CD8-positive, alpha-beta memory T cell (primary cell): ENCODE data around the gene PRKAB2. TPM values are rescaled to one million over a fixed set of nuclear protein-coding genes. Genes with fewer than 3 reads are reported as not detected.

Experiments used
- CTCF ChIA-PET: fragments of 350-600 bp; sonication (Branson Sonifier 250); formaldehyde crosslinking; loops from one replicate; lab custom pipeline; 2021; ENCODE audit warnings: antibody characterized with exemption; lab: Charles Lee
- POLR2A ChIA-PET: fragments of 350-600 bp; sonication (Branson Sonifier 250); formaldehyde crosslinking; loops from one replicate; lab custom pipeline; 2021; ENCODE audit warnings: antibody characterized with exemption; lab: Charles Lee
- DNase-seq, 5 donors: peaks; one replicate each; pipeline versions ENCODE4 v3.0.0 to v3.0.0-alpha.2; 2020 to 2022; ENCODE audit warnings: mixed read lengths in 1 of 5
- H3K27ac ChIP-seq: one replicate; pipeline ENCODE4 v1.7.0; 2013; ENCODE audit warnings: low read depth, mild to moderate bottlenecking, low read length, moderate library complexity
- H3K27me3 ChIP-seq: 2 replicates; pipeline ENCODE4 v1.7.0; 2013; ENCODE audit warnings: low read length, mild to moderate bottlenecking; ENCODE audit not compliant: insufficient read depth, poor library complexity, severe bottlenecking
- H3K36me3 ChIP-seq: 2 replicates; pipeline ENCODE4 v1.7.0; 2013; ENCODE audit warnings: mild to moderate bottlenecking, low read length, moderate library complexity; ENCODE audit not compliant: insufficient read depth
- H3K4me1 ChIP-seq: 2 replicates; pipeline ENCODE4 v1.7.0; 2013; ENCODE audit warnings: mild to moderate bottlenecking, low read length, moderate library complexity; ENCODE audit not compliant: insufficient read depth
- H3K4me3 ChIP-seq: 2 replicates; pipeline ENCODE4 v1.7.0; 2013; ENCODE audit warnings: mild to moderate bottlenecking, low read length
- H3K9me3 ChIP-seq: 2 replicates; pipeline ENCODE4 v1.7.0; 2013; ENCODE audit warnings: mild to moderate bottlenecking, low read length
- H3K27ac Mint-ChIP-seq, 8 donors: one replicate each; pipeline ENCODE4 v1.8.0; 2020 to 2021; ENCODE audit warnings: mixed read lengths in 8 of 8, mild to moderate bottlenecking in 6 of 8, inconsistent platforms in 3 of 8, moderate library complexity in 3 of 8
- H3K27me3 Mint-ChIP-seq, 2 donors: one replicate each; pipeline ENCODE4 v1.8.0; 2020 to 2021; ENCODE audit warnings: mixed read lengths in 2 of 2, mild to moderate bottlenecking in 1 of 2, moderate library complexity in 1 of 2
- H3K36me3 Mint-ChIP-seq, 3 donors: one replicate each; pipeline ENCODE4 v1.8.0; 2020 to 2021; ENCODE audit warnings: mixed read lengths in 3 of 3, inconsistent platforms in 1 of 3, mild to moderate bottlenecking in 1 of 3
- H3K4me1 Mint-ChIP-seq, 3 donors: one replicate each; pipeline ENCODE4 v1.8.0; 2020 to 2021; ENCODE audit warnings: mixed read lengths in 3 of 3, inconsistent platforms in 1 of 3, mild to moderate bottlenecking in 1 of 3
- H3K4me3 Mint-ChIP-seq, 7 donors: one replicate each; pipeline ENCODE4 v1.8.0; 2020 to 2021; ENCODE audit warnings: mixed read lengths in 7 of 7, mild to moderate bottlenecking in 6 of 7, moderate library complexity in 4 of 7, inconsistent platforms in 2 of 7
- H3K9me3 Mint-ChIP-seq, 5 donors: one replicate each; pipeline ENCODE4 v1.8.0; 2020 to 2022; ENCODE audit warnings: mixed read lengths in 5 of 5, mild to moderate bottlenecking in 3 of 5, moderate library complexity in 2 of 5, inconsistent platforms in 1 of 5
- polyA plus RNA-seq: library from polyadenylated mRNA; unstranded; fragments of 300-500 nt; fragmentation: Illumina TruSeq; gene quantifications from one replicate; pipeline ENCODE4 v1.2.3, GENCODE V29; 2021
- total RNA-seq, 2 experiments: library from RNA; stranded (reverse); gene quantifications; one replicate each; pipeline ENCODE4 v1.2.3, GENCODE V29; 2021

PRKAB2 gene, protein sequence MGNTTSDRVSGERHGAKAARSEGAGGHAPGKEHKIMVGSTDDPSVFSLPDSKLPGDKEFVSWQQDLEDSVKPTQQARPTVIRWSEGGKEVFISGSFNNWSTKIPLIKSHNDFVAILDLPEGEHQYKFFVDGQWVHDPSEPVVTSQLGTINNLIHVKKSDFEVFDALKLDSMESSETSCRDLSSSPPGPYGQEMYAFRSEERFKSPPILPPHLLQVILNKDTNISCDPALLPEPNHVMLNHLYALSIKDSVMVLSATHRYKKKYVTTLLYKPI
- total RNA-seq (1 to 10 TPM; 7.3 to 8.5 TPM), polyA plus RNA-seq (2.2 TPM)

DNA sequence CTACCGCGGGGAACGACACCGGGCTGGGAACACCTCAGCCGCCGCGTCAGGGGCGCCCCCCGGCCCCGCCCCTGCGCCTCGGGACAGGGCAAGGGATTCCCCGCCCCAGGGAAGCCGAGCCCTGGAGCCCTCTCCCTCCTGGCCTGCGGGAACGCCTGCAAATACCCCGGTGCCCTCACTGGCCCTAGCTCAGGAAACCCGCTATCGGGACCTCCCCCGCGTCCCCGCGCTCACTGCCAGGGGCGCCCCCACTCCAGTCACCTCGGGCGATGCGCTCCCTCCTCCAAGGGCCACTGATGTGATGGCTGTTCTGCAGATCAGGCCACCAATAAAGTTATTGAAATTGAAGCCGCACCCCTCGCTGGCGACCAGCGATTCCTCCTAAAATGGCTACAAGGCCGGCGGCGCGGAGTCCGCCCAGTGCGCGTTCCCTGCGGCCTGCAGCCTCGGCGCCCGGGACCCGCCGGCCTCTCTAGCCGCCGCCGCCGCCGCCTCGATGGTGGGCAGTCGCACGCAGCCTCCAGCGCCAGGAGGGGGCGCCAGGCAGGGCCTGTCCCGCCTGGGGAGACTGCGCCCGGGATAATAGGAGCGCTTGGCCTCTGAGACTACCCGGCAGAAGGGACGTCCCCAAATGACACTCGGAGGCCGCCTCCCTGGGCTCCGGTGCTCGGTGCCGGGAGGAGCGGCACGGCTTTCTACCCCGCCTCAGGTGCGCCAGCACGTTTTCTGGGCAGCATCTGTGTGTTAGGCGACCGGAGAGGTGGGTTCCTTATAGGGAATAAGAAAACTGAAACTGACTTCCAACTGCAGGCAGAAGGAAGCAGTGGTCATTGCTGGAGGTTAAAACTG, at the start of gene PRKAB2:
Gene PRKAB2 (minus strand): TSS at position 303 of the 849 bp plus-strand sequence. CDS start 326 bp downstream, outside the sequence.
- Histone ChIP-seq H3K27me3 (no peaks in the 10 kb centered on the region), H3K4me3 (peak within 1 kb of the TSS; percentile 90), H3K36me3 (no peaks in the 10 kb centered on the region), H3K4me1 (peaks cover 27% of the 10 kb centered on the region), H3K9me3 (no peaks in the 10 kb centered on the region), H3K27ac (peak within 1 kb of the TSS; percentile 71)
- H3K27me3 Mint-ChIP-seq, result no peaks in the 10 kb centered on the region
- peak; percentile 75 to 89 (median 84) for DNase-seq
- peaks cover 7 to 27% (median 22%) of the 10 kb centered on the region in 3 donors for H3K36me3 Mint-ChIP-seq
- ChIA-PET CTCF (interaction anchor here (0.9 to 4.7 kb wide), 5 partner anchors 10 to 70 kb away, joined by 3 to 52 read pairs (median 6); partner anchors contain the start of genes CHD1L and FMO5), POLR2A (interaction anchor here (1.6 kb wide), 1 partner anchor 70 kb away, joined by 14 read pairs; the partner anchor contains the start of gene CHD1L)
- H3K27ac Mint-ChIP-seq, result peak within 1 kb of the TSS; percentile 95 to 100 (median 98)
- H3K9me3 Mint-ChIP-seq, result peaks cover 0 to 6% (median 2%) of the 10 kb centered on the region in 5 donors
- peak within 1 kb of the TSS; percentile 96 to 100 (median 99) for H3K4me3 Mint-ChIP-seq
- H3K4me1 Mint-ChIP-seq, result peaks cover 33 to 57% (median 56%) of the 10 kb centered on the region in 3 donors

DNA sequence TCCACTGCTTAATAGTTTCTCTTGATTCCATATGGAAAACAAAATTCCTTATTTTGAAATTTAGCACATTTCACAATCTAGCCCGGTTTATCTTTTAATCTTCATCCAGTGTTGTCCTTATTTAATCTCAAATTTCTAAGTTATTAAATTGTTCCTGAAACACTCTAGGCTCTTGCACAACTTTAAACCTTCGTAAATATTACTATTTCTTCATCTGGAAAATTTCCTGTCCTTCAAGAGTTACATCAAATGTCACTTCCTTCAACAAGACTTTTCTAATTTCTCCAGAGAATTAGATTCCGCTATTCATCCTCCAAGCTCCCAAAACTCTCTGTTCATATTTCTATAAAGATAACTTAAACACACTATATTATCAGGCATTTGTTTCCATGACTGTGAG, 46.3 kb upstream of the PRKAB2 start:
- H3K4me1 ChIP-seq, result no peaks in the 10 kb centered on the region
- H3K36me3 Mint-ChIP-seq, result peaks cover 0 to 2% (median 0%) of the 10 kb centered on the region in 3 donors
- ChIA-PET POLR2A (no interaction called here), CTCF (no interaction called here)
- no peak overlapping the region for H3K4me3 Mint-ChIP-seq
- DNase-seq, result no peak
- no peaks in the 10 kb centered on the region for H3K9me3 ChIP-seq
- H3K9me3 Mint-ChIP-seq, result no peaks in the 10 kb centered on the region
- H3K4me1 Mint-ChIP-seq, result peaks cover 0 to 1% (median under 1%) of the 10 kb centered on the region in 3 donors
- H3K36me3 ChIP-seq, result no peaks in the 10 kb centered on the region
- no peaks in the 10 kb centered on the region for H3K27me3 ChIP-seq
- no peak overlapping the region for H3K27ac ChIP-seq
- no peak overlapping the region for H3K4me3 ChIP-seq
- H3K27ac Mint-ChIP-seq, result no peak overlapping the region
- H3K27me3 Mint-ChIP-seq, result no peaks in the 10 kb centered on the region

DNA sequence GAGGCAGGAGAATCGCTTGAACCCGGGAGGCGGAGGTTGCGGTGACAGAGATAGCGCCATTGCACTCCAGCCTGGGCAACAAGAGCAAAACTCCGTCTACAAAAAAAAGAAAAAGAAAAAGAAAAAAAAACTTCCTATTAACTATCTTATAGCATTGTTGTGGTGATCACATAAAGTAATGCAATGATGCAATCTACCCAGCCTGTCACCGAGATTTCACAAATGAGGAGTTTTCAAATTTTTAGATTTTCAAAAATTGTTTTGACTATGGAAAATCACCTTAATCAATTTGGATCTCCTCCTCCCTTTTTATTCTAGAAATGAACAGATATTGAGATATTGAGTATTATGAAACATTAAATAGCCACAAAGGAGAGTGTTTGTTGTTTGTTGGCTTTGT, 44.9 kb upstream of the PRKAB2 start:
- no peaks in the 10 kb centered on the region for H3K4me1 ChIP-seq
- H3K36me3 ChIP-seq, result no peaks in the 10 kb centered on the region
- Mint-ChIP-seq H3K27me3 (no peaks in the 10 kb centered on the region), H3K4me3 (no peak overlapping the region), H3K27ac (no peak overlapping the region), H3K9me3 (no peaks in the 10 kb centered on the region), H3K4me1 (no peaks in the 10 kb centered on the region), H3K36me3 (peaks cover 0 to 2% (median 0%) of the 10 kb centered on the region in 3 donors)
- no peaks in the 10 kb centered on the region for H3K27me3 ChIP-seq
- POLR2A ChIA-PET, result no interaction called here
- H3K27ac ChIP-seq, result no peak overlapping the region
- no peak for DNase-seq
- no peaks in the 10 kb centered on the region for H3K9me3 ChIP-seq
- CTCF ChIA-PET, result no interaction called here
- H3K4me3 ChIP-seq, result no peak overlapping the region

DNA sequence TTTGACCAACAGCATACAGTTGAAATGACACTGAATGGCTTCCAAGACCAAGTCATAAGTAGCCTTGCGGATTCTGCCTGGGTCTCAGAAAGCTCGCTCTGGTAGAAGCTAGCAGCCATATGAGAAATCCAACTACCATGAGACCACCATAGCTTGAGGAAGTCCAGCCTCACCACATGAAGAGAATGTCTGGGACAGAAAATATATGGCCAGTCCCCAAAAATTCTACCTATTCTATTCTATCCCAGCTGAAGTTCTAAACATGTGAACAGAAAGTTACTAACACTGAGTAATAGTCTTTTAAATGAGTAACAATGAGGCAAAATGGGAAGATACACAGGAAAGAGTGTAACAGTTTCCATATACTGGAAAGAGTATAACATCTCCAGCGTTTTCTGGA, 43.9 kb upstream of the PRKAB2 start:
- no peak overlapping the region for H3K27ac Mint-ChIP-seq
- H3K4me3 Mint-ChIP-seq, result no peak overlapping the region

DNA sequence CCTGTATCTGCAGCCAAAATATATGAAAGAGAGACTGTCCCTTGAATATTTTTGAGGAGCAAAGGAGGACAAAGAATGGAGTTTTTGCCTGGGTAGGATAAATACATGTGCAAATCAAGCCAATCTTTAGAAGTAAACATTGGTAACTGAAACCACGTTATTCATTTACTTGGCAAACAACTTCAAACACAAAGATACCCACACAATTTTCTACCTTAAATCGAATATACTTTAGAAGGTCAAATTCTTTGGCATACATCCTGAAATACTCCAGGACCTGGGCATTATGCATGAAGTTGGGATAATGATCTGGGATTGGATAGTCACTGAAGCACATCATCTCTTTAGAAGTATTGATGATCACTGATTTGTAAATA, 43.3 kb upstream of the PRKAB2 start:
- no peaks in the 10 kb centered on the region for H3K27me3 Mint-ChIP-seq
- H3K4me1 Mint-ChIP-seq, result no peaks in the 10 kb centered on the region
- Histone ChIP-seq H3K36me3 (no peaks in the 10 kb centered on the region), H3K27me3 (no peaks in the 10 kb centered on the region), H3K27ac (no peak overlapping the region), H3K9me3 (no peaks in the 10 kb centered on the region), H3K4me1 (no peaks in the 10 kb centered on the region), H3K4me3 (no peak overlapping the region)
- peaks cover 0 to 5% (median 0%) of the 10 kb centered on the region in 3 donors for H3K36me3 Mint-ChIP-seq
- DNase-seq, result no peak
- CTCF ChIA-PET, result no interaction called here
- POLR2A ChIA-PET, result no interaction called here
- no peak overlapping the region for H3K4me3 Mint-ChIP-seq
- H3K27ac Mint-ChIP-seq, result no peak overlapping the region
- no peaks in the 10 kb centered on the region for H3K9me3 Mint-ChIP-seq

More for the DNA sequence above, 43.9 kb upstream of the PRKAB2 start:
- H3K4me1 Mint-ChIP-seq, result no peaks in the 10 kb centered on the region
- H3K36me3 ChIP-seq, result no peaks in the 10 kb centered on the region
- H3K9me3 Mint-ChIP-seq, result no peaks in the 10 kb centered on the region
- H3K27me3 ChIP-seq, result no peaks in the 10 kb centered on the region
- DNase-seq, result no peak
- no peaks in the 10 kb centered on the region for H3K4me1 ChIP-seq
- peaks cover 0 to 5% (median 0%) of the 10 kb centered on the region in 3 donors for H3K36me3 Mint-ChIP-seq
- no peaks in the 10 kb centered on the region for H3K27me3 Mint-ChIP-seq
- ChIA-PET POLR2A (no interaction called here), CTCF (no interaction called here)
- H3K4me3 ChIP-seq, result no peak overlapping the region
- no peaks in the 10 kb centered on the region for H3K9me3 ChIP-seq
- no peak overlapping the region for H3K27ac ChIP-seq

DNA sequence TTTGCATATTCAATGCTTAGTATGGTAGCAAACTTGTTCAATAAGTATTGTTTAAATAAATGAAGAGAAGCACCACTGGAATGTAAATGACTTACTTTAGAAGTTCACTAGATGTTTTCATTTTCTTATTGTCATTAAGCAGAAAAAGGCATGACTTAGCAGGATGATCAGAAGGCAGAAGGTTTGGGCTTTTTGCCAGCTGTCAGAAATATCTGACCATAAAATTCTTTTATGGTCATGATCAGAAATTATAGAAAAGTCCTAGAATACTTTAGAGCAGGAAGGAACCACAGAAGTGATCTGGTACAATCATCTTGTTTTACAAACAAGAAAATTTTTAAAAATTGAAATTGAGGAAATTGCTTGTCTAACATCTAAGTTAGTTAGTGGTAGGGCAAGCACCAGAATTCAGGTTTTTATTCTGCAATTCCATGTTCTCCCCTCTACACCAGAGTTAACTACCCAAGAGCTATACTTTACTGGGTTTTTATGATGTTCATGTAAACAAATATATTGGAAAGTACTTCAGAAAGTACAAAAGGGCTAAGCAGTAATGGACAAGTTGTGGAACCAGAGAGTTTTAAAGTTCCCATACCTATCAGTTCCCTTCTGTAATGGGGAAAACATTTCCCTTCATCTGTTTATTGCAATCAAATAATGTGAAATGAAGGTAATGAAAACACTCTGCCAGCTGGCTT, 42.7 kb upstream of the PRKAB2 start:
- no peaks in the 10 kb centered on the region for H3K9me3 Mint-ChIP-seq
- Histone ChIP-seq H3K27ac (no peak overlapping the region), H3K36me3 (no peaks in the 10 kb centered on the region), H3K4me1 (no peaks in the 10 kb centered on the region), H3K4me3 (no peak overlapping the region), H3K27me3 (no peaks in the 10 kb centered on the region), H3K9me3 (no peaks in the 10 kb centered on the region)
- no peak overlapping the region for H3K4me3 Mint-ChIP-seq
- CTCF ChIA-PET, result no interaction called here
- H3K36me3 Mint-ChIP-seq, result peaks cover 0 to 5% (median 0%) of the 10 kb centered on the region in 3 donors
- H3K27me3 Mint-ChIP-seq, result no peaks in the 10 kb centered on the region
- H3K27ac Mint-ChIP-seq, result no peak overlapping the region
- no peaks in the 10 kb centered on the region for H3K4me1 Mint-ChIP-seq
- no peak for DNase-seq
- POLR2A ChIA-PET, result no interaction called here

DNA sequence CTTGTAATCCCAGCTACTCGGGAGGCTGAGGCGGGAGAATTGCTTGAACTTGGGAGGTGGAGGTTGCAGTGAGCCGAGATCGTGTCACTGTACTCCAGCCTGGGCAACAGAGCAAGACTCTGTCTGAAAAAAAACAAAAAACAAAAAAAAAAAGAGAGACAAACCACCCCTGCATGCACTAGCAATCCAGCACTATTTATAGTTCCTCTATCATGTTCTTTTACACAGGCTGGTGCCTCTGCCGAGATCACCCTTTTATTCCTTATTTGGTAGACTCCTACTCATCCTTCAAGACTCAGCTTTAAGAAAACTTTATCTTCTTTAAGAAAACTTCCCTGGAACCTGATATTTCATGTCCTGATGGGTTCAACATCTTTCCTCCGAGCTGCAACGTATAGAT, 42.1 kb upstream of the PRKAB2 start:
- Mint-ChIP-seq H3K27ac (no peak overlapping the region), H3K36me3 (peaks cover 0 to 5% (median 4%) of the 10 kb centered on the region in 3 donors), H3K27me3 (no peaks in the 10 kb centered on the region), H3K4me1 (no peaks in the 10 kb centered on the region), H3K9me3 (no peaks in the 10 kb centered on the region), H3K4me3 (no peak overlapping the region)
- Histone ChIP-seq H3K27ac (no peak overlapping the region), H3K4me1 (no peaks in the 10 kb centered on the region), H3K36me3 (no peaks in the 10 kb centered on the region), H3K27me3 (no peaks in the 10 kb centered on the region), H3K9me3 (no peaks in the 10 kb centered on the region), H3K4me3 (no peak overlapping the region)
- ChIA-PET CTCF (no interaction called here), POLR2A (no interaction called here)
- DNase-seq, result no peak
